ENCODE results near the gene CUBN. TPM values are rescaled to one million over a fixed set of nuclear protein-coding genes. Genes with fewer than 3 reads are reported as not detected.

Gene CUBN
- total and polyA plus RNA-seq, 10 of the 15 experiments (the other 5 are each of a cell fraction or from before 2014, with no cell fraction given) = under 0.01 to 0.14 (median 0.02) TPM; not detected in 6

DNA sequence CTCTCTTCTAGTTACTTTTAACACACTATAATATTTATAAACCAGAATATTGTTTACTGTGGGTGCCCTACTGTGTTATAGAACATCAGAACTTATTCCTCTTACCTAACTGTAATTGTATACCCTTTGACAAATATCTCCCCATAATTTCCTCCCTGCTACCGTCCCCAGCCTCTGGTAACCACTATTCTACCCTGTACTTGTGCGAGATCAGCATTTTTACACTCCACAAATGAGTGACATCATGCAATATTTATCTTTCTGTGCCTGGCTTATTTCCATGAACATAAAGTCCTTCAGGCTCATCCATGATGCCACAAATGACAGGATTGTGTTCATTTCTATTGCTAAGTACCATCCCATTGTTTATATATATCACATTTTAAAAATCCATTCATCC, 172.6 kb downstream of the CUBN start:
- intact Hi-C loops (cut with micrococcal nuclease; ENCODE audit: unreplicated experiment) = no loop called here
- TF ChIP-seq LARP7 (IDR thresholded peaks at IDR 0.05) (no peak), HDAC6 (IDR thresholded peaks at IDR 0.05; ENCODE audit: unreplicated experiment) (no peak), FOXM1 (IDR thresholded peaks at IDR 0.05; ENCODE audit: low read depth, low read length) (no peak), RB1 (IDR thresholded peaks at IDR 0.05; ENCODE audit: borderline replicate concordance) (no peak), JUNB (IDR thresholded peaks at IDR 0.05) (no peak), HDAC2 (IDR thresholded peaks at IDR 0.05) (no peak), BRCA1 (IDR thresholded peaks at IDR 0.05; ENCODE audit: low read depth, low read length) (no peak)
- TF ChIP-seq, protein P1, sequence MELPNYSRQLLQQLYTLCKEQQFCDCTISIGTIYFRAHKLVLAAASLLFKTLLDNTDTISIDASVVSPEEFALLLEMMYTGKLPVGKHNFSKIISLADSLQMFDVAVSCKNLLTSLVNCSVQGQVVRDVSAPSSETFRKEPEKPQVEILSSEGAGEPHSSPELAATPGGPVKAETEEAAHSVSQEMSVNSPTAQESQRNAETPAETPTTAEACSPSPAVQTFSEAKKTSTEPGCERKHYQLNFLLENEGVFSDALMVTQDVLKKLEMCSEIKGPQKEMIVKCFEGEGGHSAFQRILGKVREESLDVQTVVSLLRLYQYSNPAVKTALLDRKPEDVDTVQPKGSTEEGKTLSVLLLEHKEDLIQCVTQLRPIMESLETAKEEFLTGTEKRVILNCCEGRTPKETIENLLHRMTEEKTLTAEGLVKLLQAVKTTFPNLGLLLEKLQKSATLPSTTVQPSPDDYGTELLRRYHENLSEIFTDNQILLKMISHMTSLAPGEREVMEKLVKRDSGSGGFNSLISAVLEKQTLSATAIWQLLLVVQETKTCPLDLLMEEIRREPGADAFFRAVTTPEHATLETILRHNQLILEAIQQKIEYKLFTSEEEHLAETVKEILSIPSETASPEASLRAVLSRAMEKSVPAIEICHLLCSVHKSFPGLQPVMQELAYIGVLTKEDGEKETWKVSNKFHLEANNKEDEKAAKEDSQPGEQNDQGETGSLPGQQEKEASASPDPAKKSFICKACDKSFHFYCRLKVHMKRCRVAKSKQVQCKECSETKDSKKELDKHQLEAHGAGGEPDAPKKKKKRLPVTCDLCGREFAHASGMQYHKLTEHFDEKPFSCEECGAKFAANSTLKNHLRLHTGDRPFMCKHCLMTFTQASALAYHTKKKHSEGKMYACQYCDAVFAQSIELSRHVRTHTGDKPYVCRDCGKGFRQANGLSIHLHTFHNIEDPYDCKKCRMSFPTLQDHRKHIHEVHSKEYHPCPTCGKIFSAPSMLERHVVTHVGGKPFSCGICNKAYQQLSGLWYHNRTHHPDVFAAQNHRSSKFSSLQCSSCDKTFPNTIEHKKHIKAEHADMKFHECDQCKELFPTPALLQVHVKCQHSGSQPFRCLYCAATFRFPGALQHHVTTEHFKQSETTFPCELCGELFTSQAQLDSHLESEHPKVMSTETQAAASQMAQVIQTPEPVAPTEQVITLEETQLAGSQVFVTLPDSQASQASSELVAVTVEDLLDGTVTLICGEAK (IDR thresholded peaks at IDR 0.05; ENCODE audit: borderline replicate concordance) = no peak
- TF ChIP-seq, protein P2, sequence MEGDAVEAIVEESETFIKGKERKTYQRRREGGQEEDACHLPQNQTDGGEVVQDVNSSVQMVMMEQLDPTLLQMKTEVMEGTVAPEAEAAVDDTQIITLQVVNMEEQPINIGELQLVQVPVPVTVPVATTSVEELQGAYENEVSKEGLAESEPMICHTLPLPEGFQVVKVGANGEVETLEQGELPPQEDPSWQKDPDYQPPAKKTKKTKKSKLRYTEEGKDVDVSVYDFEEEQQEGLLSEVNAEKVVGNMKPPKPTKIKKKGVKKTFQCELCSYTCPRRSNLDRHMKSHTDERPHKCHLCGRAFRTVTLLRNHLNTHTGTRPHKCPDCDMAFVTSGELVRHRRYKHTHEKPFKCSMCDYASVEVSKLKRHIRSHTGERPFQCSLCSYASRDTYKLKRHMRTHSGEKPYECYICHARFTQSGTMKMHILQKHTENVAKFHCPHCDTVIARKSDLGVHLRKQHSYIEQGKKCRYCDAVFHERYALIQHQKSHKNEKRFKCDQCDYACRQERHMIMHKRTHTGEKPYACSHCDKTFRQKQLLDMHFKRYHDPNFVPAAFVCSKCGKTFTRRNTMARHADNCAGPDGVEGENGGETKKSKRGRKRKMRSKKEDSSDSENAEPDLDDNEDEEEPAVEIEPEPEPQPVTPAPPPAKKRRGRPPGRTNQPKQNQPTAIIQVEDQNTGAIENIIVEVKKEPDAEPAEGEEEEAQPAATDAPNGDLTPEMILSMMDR (IDR thresholded peaks at IDR 0.05 in 2 of 3, conservative IDR thresholded peaks at IDR 0.05 in 1 of 3; ENCODE audit: control insufficient read depth in 2 of 3, extremely low read depth in 1 of 3, insufficient read depth in 1 of 3, low read depth in 3 of 3, low read length in 3 of 3) = no peak
- TF ChIP-seq, protein P3, sequence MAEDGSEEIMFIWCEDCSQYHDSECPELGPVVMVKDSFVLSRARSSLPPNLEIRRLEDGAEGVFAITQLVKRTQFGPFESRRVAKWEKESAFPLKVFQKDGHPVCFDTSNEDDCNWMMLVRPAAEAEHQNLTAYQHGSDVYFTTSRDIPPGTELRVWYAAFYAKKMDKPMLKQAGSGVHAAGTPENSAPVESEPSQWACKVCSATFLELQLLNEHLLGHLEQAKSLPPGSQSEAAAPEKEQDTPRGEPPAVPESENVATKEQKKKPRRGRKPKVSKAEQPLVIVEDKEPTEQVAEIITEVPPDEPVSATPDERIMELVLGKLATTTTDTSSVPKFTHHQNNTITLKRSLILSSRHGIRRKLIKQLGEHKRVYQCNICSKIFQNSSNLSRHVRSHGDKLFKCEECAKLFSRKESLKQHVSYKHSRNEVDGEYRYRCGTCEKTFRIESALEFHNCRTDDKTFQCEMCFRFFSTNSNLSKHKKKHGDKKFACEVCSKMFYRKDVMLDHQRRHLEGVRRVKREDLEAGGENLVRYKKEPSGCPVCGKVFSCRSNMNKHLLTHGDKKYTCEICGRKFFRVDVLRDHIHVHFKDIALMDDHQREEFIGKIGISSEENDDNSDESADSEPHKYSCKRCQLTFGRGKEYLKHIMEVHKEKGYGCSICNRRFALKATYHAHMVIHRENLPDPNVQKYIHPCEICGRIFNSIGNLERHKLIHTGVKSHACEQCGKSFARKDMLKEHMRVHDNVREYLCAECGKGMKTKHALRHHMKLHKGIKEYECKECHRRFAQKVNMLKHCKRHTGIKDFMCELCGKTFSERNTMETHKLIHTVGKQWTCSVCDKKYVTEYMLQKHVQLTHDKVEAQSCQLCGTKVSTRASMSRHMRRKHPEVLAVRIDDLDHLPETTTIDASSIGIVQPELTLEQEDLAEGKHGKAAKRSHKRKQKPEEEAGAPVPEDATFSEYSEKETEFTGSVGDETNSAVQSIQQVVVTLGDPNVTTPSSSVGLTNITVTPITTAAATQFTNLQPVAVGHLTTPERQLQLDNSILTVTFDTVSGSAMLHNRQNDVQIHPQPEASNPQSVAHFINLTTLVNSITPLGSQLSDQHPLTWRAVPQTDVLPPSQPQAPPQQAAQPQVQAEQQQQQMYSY (CRISPR knock-in tag; IDR thresholded peaks at IDR 0.05) = no peak
- TF ChIP-seq, protein P4, sequence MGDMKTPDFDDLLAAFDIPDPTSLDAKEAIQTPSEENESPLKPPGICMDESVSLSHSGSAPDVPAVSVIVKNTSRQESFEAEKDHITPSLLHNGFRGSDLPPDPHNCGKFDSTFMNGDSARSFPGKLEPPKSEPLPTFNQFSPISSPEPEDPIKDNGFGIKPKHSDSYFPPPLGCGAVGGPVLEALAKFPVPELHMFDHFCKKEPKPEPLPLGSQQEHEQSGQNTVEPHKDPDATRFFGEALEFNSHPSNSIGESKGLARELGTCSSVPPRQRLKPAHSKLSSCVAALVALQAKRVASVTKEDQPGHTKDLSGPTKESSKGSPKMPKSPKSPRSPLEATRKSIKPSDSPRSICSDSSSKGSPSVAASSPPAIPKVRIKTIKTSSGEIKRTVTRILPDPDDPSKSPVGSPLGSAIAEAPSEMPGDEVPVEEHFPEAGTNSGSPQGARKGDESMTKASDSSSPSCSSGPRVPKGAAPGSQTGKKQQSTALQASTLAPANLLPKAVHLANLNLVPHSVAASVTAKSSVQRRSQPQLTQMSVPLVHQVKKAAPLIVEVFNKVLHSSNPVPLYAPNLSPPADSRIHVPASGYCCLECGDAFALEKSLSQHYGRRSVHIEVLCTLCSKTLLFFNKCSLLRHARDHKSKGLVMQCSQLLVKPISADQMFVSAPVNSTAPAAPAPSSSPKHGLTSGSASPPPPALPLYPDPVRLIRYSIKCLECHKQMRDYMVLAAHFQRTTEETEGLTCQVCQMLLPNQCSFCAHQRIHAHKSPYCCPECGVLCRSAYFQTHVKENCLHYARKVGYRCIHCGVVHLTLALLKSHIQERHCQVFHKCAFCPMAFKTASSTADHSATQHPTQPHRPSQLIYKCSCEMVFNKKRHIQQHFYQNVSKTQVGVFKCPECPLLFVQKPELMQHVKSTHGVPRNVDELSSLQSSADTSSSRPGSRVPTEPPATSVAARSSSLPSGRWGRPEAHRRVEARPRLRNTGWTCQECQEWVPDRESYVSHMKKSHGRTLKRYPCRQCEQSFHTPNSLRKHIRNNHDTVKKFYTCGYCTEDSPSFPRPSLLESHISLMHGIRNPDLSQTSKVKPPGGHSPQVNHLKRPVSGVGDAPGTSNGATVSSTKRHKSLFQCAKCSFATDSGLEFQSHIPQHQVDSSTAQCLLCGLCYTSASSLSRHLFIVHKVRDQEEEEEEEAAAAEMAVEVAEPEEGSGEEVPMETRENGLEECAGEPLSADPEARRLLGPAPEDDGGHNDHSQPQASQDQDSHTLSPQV (IDR thresholded peaks at IDR 0.05) = no peak

More for the DNA sequence above, 172.6 kb downstream of the CUBN start:
- no peak overlapping the region for H3K9ac ChIP-seq (ENCODE audit: control insufficient read depth, insufficient read depth, low read length)
- in situ Hi-C loops (cut with MboI) = no loop called here
- H3K27me3 ChIP-seq (replicated peaks in 1 of 2; ENCODE audit: control insufficient read depth in 2 of 2, insufficient read depth in 2 of 2, low read length in 1 of 2) = no peaks in the 10 kb centered on the region
- ChIA-PET SMC1A (ENCODE audit: uncharacterized antibody, unreplicated experiment) (no interaction called here), CTCF (no interaction called here), RAD21 (ENCODE audit: unreplicated experiment) (no interaction called here), POLR2A (no interaction called here)
- H4K20me1 ChIP-seq (ENCODE audit: control insufficient read depth, insufficient read depth) = no peaks in the 10 kb centered on the region
- no peak for FAIRE-seq
- no TSS peak for BruUV-seq (replicated peaks)
- H3K4me2 ChIP-seq (ENCODE audit: control insufficient read depth, insufficient read depth) = no peak overlapping the region
- H3K79me2 ChIP-seq (ENCODE audit: control insufficient read depth, insufficient read depth, low read length) = no peaks in the 10 kb centered on the region
- no peaks in the 10 kb centered on the region for H3K36me3 ChIP-seq (ENCODE audit: control insufficient read depth in 2 of 2, insufficient read depth in 2 of 2, low read length in 1 of 2)
- no peaks in the 10 kb centered on the region for H3K9me3 ChIP-seq (replicated peaks; ENCODE audit: control insufficient read depth, insufficient read depth, low read length)
- H3K27ac ChIP-seq (ENCODE audit: control insufficient read depth, insufficient read depth) = no peak overlapping the region
- 0% methylated on average over 2 of the region's 2 CpGs for WGBS (ENCODE audit: insufficient coverage, insufficient replicate concordance, low lambda C conversion rate, missing lambda C conversion rate)
- no peak for ATAC-seq
- DNase-seq (ENCODE audit: low read depth, low spot score) = no peak
- H3K4me1 ChIP-seq (ENCODE audit: control insufficient read depth, insufficient read depth, low read length) = no peaks in the 10 kb centered on the region
- H3K4me3 ChIP-seq = no peak overlapping the region
- no peak overlapping the region for H2AFZ ChIP-seq (ENCODE audit: control insufficient read depth, low read depth, low read length)

Data from GM12878 (cell line).